Activated CD4-positive, alpha-beta T cell treated with anti-CD3 and anti-CD28 coated beads for 24 hours (primary cell): Measurements from ENCODE around the gene ATAT1.

Experiments
- DNase-seq, 2 donors: peaks; one replicate each; pipeline ENCODE4 v3.0.0-alpha.2; 2020; ENCODE audit warnings: low read depth in 2 of 2

Gene ATAT1

GRCh38 chr6:30613251-30614043 is 13.2 kb upstream of the ATAT1 start:
- DNase-seq = no peak

- no peak for DNase-seq
These were observed 12.4 kb upstream of the ATAT1 start for GRCh38 chr6:30614044-30614842.

- DNase-seq = peak; percentile 59 to 76
These were observed 11.8 kb upstream of the ATAT1 start for GRCh38 chr6:30614843-30615218.

- no peak for DNase-seq
These were observed 11.3 kb upstream of the ATAT1 start for GRCh38 chr6:30615219-30615957.

GRCh38 chr6:30615958-30616810 is 10.5 kb upstream of the ATAT1 start:
- no peak for DNase-seq

GRCh38 chr6:30616811-30617564 is 9.7 kb upstream of the ATAT1 start, which contains the start of gene PPP1R10:
TSS of gene PPP1R10 (minus strand) at chr6:30617243. CDS start at chr6:30609944, 7,299 bp downstream.
- peak; percentile 92 to 98 for DNase-seq

- peak; percentile 92 to 93 for DNase-seq
These were observed 9.0 kb upstream of the ATAT1 start, which contains the start of gene MRPS18B for GRCh38 chr6:30617565-30618269. TSS of gene MRPS18B (plus strand) at chr6:30617840. CDS start at chr6:30617866, 26 bp downstream.

- DNase-seq = no peak
These were observed 8.3 kb upstream of the ATAT1 start for GRCh38 chr6:30618270-30618797.

GRCh38 chr6:30619561-30619960 is 7.1 kb upstream of the ATAT1 start:
- no peak for DNase-seq

- DNase-seq = no peak
These were observed 1.2 kb upstream of the ATAT1 start for GRCh38 chr6:30625511-30625910.

- DNase-seq = no peak
These were observed 9.2 kb downstream of the ATAT1 start for GRCh38 chr6:30635834-30636233.

GRCh38 chr6:30640481-30640880 is 13.8 kb downstream of the ATAT1 start:
- no peak for DNase-seq

- no peak for DNase-seq
These were observed 14.4 kb downstream of the ATAT1 start for GRCh38 chr6:30641048-30641447.

GRCh38 chr6:30643656-30644055 is 17.0 kb downstream of the ATAT1 start:
- no peak for DNase-seq

- no peak for DNase-seq
These were observed 18.1 kb downstream of the ATAT1 start for GRCh38 chr6:30644769-30645168.

GRCh38 chr6:30645989-30646388 is 19.3 kb downstream of the ATAT1 start:
- DNase-seq = no peak

GRCh38 chr6:30646450-30647241 is 20.0 kb downstream of the ATAT1 start, which contains the start of gene C6orf136:
TSS of gene C6orf136 (plus strand) at chr6:30647133. CDS start at chr6:30647232, 99 bp downstream.
- DNase-seq = peak; percentile 82 to 87
